Neural progenitor cell (in vitro differentiated cells): ENCODE data around the gene MAP2K7. TPM values are rescaled to one million over a fixed set of nuclear protein-coding genes. Genes with fewer than 3 reads are reported as not detected.
"Not testable (repeated sequence)": the region's sequence is repeated elsewhere in the genome, so short reads cannot be mapped to it uniquely, and the experiment has no call there.

ENCODE experiments used
- DNase-seq: peaks from one replicate; pipeline ENCODE4 v3.0.0-alpha.2; 2016; ENCODE audit warnings: low spot score
- H2AFZ ChIP-seq: fragments of 200-600 bp; sonication (generic); replicated peaks from 2 replicates; pipeline ENCODE4 v1.6.1; 2016; ENCODE audit warnings: antibody characterized with exemption
- H3F3A ChIP-seq: fragments of 200-600 bp; sonication (generic); 2 replicates; pipeline ENCODE4 v1.6.1; 2016; ENCODE audit warnings: antibody characterized with exemption, low read depth
- H3K27ac ChIP-seq: fragments of 200-600 bp; sonication (generic); 2 replicates; pipeline ENCODE4 v1.5.1; 2016; ENCODE audit warnings: mild to moderate bottlenecking
- H3K27me3 ChIP-seq: fragments of 200-600 bp; sonication (generic); 2 replicates; pipeline ENCODE4 v1.6.1; 2016; ENCODE audit warnings: mild to moderate bottlenecking, moderate library complexity
- H3K36me3 ChIP-seq: fragments of 200-600 bp; sonication (generic); 2 replicates; pipeline ENCODE4 v1.5.1; 2016
- H3K4me1 ChIP-seq: fragments of 200-600 bp; sonication (generic); 2 replicates; pipeline ENCODE4 v1.6.1; 2016; ENCODE audit warnings: mixed run types
- H3K4me2 ChIP-seq: fragments of 200-600 bp; sonication (generic); 2 replicates; pipeline ENCODE4 v1.6.1; 2016
- H3K4me3 ChIP-seq: fragments of 200-600 bp; sonication (generic); 2 replicates; pipeline ENCODE4 v1.5.1; 2016
- H3K79me2 ChIP-seq: fragments of 200-600 bp; sonication (generic); 2 replicates; pipeline ENCODE4 v1.6.1; 2016; ENCODE audit warnings: low read depth
- H3K9ac ChIP-seq: fragments of 200-600 bp; sonication (generic); 2 replicates; pipeline ENCODE4 v1.6.1; 2016
- H3K9me3 ChIP-seq: fragments of 200-600 bp; sonication (generic); 2 replicates; pipeline ENCODE4 v1.5.1; 2016; ENCODE audit warnings: low read depth
- H4K20me1 ChIP-seq: fragments of 200-600 bp; sonication (generic); 2 replicates; pipeline ENCODE4 v1.6.1; 2016; ENCODE audit warnings: low read depth
- H3K27ac Mint-ChIP-seq: 3 replicates; pipeline ENCODE4 v1.8.0; 2021; ENCODE audit warnings: mixed read lengths
- H3K27me3 Mint-ChIP-seq: 2 replicates; pipeline ENCODE4 v1.8.0; 2022; ENCODE audit warnings: low read depth, mild to moderate bottlenecking, inconsistent platforms, moderate library complexity, mixed read lengths; ENCODE audit not compliant: insufficient read depth
- H3K36me3 Mint-ChIP-seq: 3 replicates; pipeline ENCODE4 v1.8.0; 2021; ENCODE audit warnings: mixed read lengths
- H3K4me1 Mint-ChIP-seq: 3 replicates; pipeline ENCODE4 v1.8.0; 2021; ENCODE audit warnings: mixed read lengths
- H3K4me3 Mint-ChIP-seq: 3 replicates; pipeline ENCODE4 v1.8.0; 2021; ENCODE audit warnings: mild to moderate bottlenecking, moderate library complexity, mixed read lengths
- H3K9me3 Mint-ChIP-seq: 3 replicates; pipeline ENCODE4 v1.8.0; 2020; ENCODE audit warnings: mixed read lengths
- EZH2 ChIP-seq: fragments of 200-600 bp; sonication (generic); IDR thresholded peaks from 2 replicates; pipeline ENCODE4 v1.6.1; 2017; ENCODE audit warnings: antibody characterized with exemption, mild to moderate bottlenecking, moderate library complexity
- EZH2phosphoT487 ChIP-seq: fragments of 200-600 bp; sonication (generic); IDR thresholded peaks from 2 replicates; pipeline ENCODE4 v1.6.1; 2017; ENCODE audit warnings: antibody characterized with exemption
- total RNA-seq: library from RNA; depleted of rRNA; stranded (reverse); fragments of >200 nt; gene quantifications from 2 replicates; pipeline ENCODE4 v1.2.3, GENCODE V29; 2015; ENCODE audit warnings: low replicate concordance
- TF ChIP-seq, protein P1 (sequence below): fragments of 200-600 bp; sonication (generic); IDR thresholded peaks from 2 replicates; pipeline ENCODE4 v1.5.1; 2017; ENCODE audit warnings: antibody characterized with exemption, mild to moderate bottlenecking

The MAP2K7 gene
- total RNA-seq, 1 donor from 2014 or later, result 14.4 TPM

DNA sequence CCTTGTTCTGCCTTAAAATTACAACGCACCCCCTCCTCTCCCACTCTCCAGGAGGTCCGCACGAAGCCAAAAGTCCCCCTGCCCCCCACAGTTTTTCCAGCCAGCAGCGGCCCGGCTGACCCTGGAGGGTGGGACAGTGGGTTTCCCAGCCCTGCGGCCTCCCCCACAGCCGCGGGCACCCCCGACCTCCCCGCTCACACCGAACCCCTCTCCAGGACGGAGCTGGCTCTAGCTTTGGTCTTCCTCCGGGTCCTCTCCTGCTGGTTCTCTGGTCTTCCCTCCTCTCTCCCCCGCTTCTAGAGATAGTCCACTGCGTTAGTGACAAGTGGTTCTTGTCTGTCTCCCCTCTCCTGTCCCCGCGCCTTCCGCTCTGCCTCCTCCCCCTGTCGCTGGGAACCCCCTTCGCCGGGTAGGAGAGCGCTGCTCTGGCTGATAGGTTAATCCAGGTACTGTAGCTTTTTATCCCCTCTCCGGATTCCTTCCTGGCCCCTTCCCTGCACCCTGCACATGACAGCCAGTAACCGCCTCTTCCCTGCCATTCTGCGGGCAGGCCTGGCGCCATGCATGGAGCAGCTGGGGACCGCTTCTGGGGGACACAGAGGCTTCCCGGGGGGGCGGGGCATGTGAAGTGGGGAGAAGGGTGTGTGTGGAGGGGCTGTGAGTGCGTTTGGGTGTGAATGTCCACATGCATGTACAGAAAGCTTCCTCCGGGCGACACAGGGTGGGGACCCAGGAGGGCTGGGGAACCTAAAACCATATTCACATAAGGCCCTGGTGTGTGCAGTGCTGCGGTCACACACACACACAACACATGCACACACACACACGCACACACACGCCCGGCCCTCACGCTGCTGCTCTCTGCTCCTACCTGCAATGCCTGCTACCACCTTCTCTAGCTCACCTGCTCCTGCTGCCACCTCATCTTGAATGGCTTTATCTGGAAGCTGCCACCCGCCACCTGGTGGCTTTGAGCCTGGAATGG, 46.7 kb upstream of the MAP2K7 start:
- Histone ChIP-seq H4K20me1 (peaks cover 29% of the 10 kb centered on the region), H3K9ac (no peak overlapping the region), H3K4me2 (no peak overlapping the region), H3K27ac (no peak overlapping the region), H3K4me3 (no peak overlapping the region), H3K79me2 (no peaks in the 10 kb centered on the region), H3F3A (peaks cover 20% of the 10 kb centered on the region), H3K27me3 (peaks cover 73% of the 10 kb centered on the region), H3K36me3 (no peaks in the 10 kb centered on the region), H3K4me1 (peaks cover 10% of the 10 kb centered on the region), H3K9me3 (no peaks in the 10 kb centered on the region), H2AFZ (no peak overlapping the region)
- TF ChIP-seq EZH2, result no peak
- TF ChIP-seq, protein P1, sequence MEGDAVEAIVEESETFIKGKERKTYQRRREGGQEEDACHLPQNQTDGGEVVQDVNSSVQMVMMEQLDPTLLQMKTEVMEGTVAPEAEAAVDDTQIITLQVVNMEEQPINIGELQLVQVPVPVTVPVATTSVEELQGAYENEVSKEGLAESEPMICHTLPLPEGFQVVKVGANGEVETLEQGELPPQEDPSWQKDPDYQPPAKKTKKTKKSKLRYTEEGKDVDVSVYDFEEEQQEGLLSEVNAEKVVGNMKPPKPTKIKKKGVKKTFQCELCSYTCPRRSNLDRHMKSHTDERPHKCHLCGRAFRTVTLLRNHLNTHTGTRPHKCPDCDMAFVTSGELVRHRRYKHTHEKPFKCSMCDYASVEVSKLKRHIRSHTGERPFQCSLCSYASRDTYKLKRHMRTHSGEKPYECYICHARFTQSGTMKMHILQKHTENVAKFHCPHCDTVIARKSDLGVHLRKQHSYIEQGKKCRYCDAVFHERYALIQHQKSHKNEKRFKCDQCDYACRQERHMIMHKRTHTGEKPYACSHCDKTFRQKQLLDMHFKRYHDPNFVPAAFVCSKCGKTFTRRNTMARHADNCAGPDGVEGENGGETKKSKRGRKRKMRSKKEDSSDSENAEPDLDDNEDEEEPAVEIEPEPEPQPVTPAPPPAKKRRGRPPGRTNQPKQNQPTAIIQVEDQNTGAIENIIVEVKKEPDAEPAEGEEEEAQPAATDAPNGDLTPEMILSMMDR, result no peak
- no peak for TF ChIP-seq EZH2phosphoT487
- no peaks in the 10 kb centered on the region for H3K36me3 Mint-ChIP-seq
- peaks cover 22% of the 10 kb centered on the region for H3K27me3 Mint-ChIP-seq
- H3K4me3 Mint-ChIP-seq, result no peak overlapping the region
- no peak overlapping the region for H3K27ac Mint-ChIP-seq
- no peaks in the 10 kb centered on the region for H3K9me3 Mint-ChIP-seq
- peaks cover 13% of the 10 kb centered on the region for H3K4me1 Mint-ChIP-seq
- DNase-seq, result no peak

- Mint-ChIP-seq H3K9me3 (no peaks in the 10 kb centered on the region), H3K4me3 (no peak overlapping the region), H3K36me3 (no peaks in the 10 kb centered on the region), H3K27ac (no peak overlapping the region), H3K4me1 (peaks cover 10% of the 10 kb centered on the region), H3K27me3 (peaks cover 24% of the 10 kb centered on the region)
- H3K4me3 ChIP-seq, result peak overlapping the region; percentile 47
- peak overlapping the region; percentile 51 for H2AFZ ChIP-seq
- H3K79me2 ChIP-seq, result no peaks in the 10 kb centered on the region
- peaks cover 31% of the 10 kb centered on the region for H4K20me1 ChIP-seq
- DNase-seq, result no peak
- no peak overlapping the region for H3K27ac ChIP-seq
- peak overlapping the region; percentile 77 for H3K4me2 ChIP-seq
- no peak overlapping the region for H3K9ac ChIP-seq
- no peaks in the 10 kb centered on the region for H3K9me3 ChIP-seq
- peaks cover 23% of the 10 kb centered on the region for H3F3A ChIP-seq
- peaks cover 12% of the 10 kb centered on the region for H3K4me1 ChIP-seq
- no peaks in the 10 kb centered on the region for H3K36me3 ChIP-seq
- TF ChIP-seq, protein P1, result no peak
- TF ChIP-seq EZH2, result peak; percentile 18
- peaks cover 78% of the 10 kb centered on the region for H3K27me3 ChIP-seq
Measured at GRCh38 chr19:7857727-7858108, 46.0 kb upstream of the MAP2K7 start.

GRCh38 chr19:7858109-7858770, 45.4 kb upstream of the MAP2K7 start:
- H3K79me2 ChIP-seq, result no peaks in the 10 kb centered on the region
- H2AFZ ChIP-seq, result peak overlapping the region; percentile 51
- H4K20me1 ChIP-seq, result peaks cover 29% of the 10 kb centered on the region
- Mint-ChIP-seq H3K4me1 (peaks cover 6% of the 10 kb centered on the region), H3K9me3 (no peaks in the 10 kb centered on the region), H3K27me3 (peaks cover 25% of the 10 kb centered on the region), H3K36me3 (no peaks in the 10 kb centered on the region), H3K27ac (no peak overlapping the region), H3K4me3 (peak overlapping the region; percentile 38)
- no peaks in the 10 kb centered on the region for H3K9me3 ChIP-seq
- H3F3A ChIP-seq, result peaks cover 28% of the 10 kb centered on the region
- peaks cover 83% of the 10 kb centered on the region for H3K27me3 ChIP-seq
- H3K36me3 ChIP-seq, result no peaks in the 10 kb centered on the region
- TF ChIP-seq EZH2 (no peak), EZH2phosphoT487 (no peak)
- TF ChIP-seq, protein P1, result no peak
- H3K9ac ChIP-seq, result no peak overlapping the region
- peak; percentile 90 for DNase-seq
- peak overlapping the region; percentile 47 for H3K4me3 ChIP-seq
- peak overlapping the region; percentile 77 for H3K4me2 ChIP-seq
- no peak overlapping the region for H3K27ac ChIP-seq
- H3K4me1 ChIP-seq, result peaks cover 16% of the 10 kb centered on the region

DNA sequence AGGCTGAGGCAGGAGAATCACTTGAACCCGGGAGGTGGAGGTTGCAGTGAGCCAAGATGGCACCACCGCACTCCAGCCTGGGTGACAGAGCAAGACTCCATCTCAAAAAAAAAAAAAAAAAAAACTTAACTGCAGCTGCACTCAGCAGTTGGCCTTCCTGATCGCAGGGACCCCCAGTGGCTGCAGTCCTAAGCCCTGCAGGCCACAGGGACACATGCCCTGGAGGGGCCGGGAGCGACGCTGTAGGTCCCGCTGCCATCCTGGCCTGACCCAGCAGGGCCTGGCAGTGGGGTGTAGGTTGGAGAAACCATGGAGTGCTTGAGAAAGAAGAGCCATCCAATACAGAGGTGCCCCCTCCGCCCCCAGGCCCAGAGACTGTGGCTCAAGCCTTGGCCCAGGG, 44.6 kb upstream of the MAP2K7 start:
- Histone ChIP-seq H4K20me1 (peaks cover 32% of the 10 kb centered on the region), H3K27me3 (peaks cover 83% of the 10 kb centered on the region), H3K4me1 (peaks cover 20% of the 10 kb centered on the region), H3F3A (peaks cover 34% of the 10 kb centered on the region)
- H3K36me3 ChIP-seq, H2AFZ ChIP-seq, H3K27ac ChIP-seq, H3K9me3 Mint-ChIP-seq, DNase-seq, H3K4me2 ChIP-seq, H3K27ac Mint-ChIP-seq, H3K4me3 Mint-ChIP-seq, H3K36me3 Mint-ChIP-seq, H3K79me2 ChIP-seq, H3K9me3 ChIP-seq, H3K4me3 ChIP-seq, H3K9ac ChIP-seq, H3K4me1 Mint-ChIP-seq: not testable (repeated sequence)
- H3K27me3 Mint-ChIP-seq, result peaks cover 24% of the 10 kb centered on the region
